Gastrocnemius medialis (tissue), 4 donors: ENCODE measurements around the gene TRIM47.

ENCODE experiments used
- CTCF ChIP-seq, 5 experiments: fragments of 450-650 bp in 3 of 5; fragments of 200-600 bp in 2 of 5; sonication (generic) in 2 of 5; IDR thresholded peaks in 4 of 5; conservative IDR thresholded peaks in 1 of 5; 1 replicate in 4 of 5; 2 replicates in 1 of 5; pipeline ENCODE4 v1.5.1; 2016 to 2019; ENCODE audit warnings: antibody characterized with exemption in 5 of 5, mild to moderate bottlenecking in 3 of 5, moderate library complexity in 3 of 5
- POLR2A ChIP-seq, 2 donors: fragments of 450-650 bp; IDR thresholded peaks; one replicate each; pipeline ENCODE4 v1.6.1; 2017; ENCODE audit warnings: antibody characterized with exemption in 2 of 2, mild to moderate bottlenecking in 2 of 2, moderate library complexity in 2 of 2

GRCh38 chr17:75894049-75894733 is 15.8 kb upstream of the TRIM47 start:
- TF ChIP-seq CTCF (IDR thresholded peaks at IDR 0.05 in 4 of 5, conservative IDR thresholded peaks at IDR 0.05 in 1 of 5) (no peak), POLR2A (IDR thresholded peaks at IDR 0.05) (no peak)
